ENCODE data around the gene ZFP69B.

The ZFP69B gene

GRCh38 chr1:40409467-40409866 is 40.8 kb upstream of the ZFP69B start:
- TF ChIP-seq MAX (IDR thresholded peaks at IDR 0.05; ENCODE audit: low read depth, low read length), result no peak
- TF ChIP-seq POLR2A (IDR thresholded peaks at IDR 0.05; ENCODE audit: extremely low read depth, insufficient read length), result no peak
- TF ChIP-seq MYC (IDR thresholded peaks at IDR 0.05; ENCODE audit: low read depth, low read length), result no peak
- no peak for TF ChIP-seq CTCF (IDR thresholded peaks at IDR 0.05; ENCODE audit: low read depth, low read length)
- DNase-seq (ENCODE audit: low read depth), result no peak

GRCh38 chr1:40411294-40411693 is 39.0 kb upstream of the ZFP69B start:
- TF ChIP-seq MYC (IDR thresholded peaks at IDR 0.05; ENCODE audit: low read depth, low read length) (no peak), POLR2A (IDR thresholded peaks at IDR 0.05; ENCODE audit: extremely low read depth, insufficient read length) (no peak), CTCF (IDR thresholded peaks at IDR 0.05; ENCODE audit: low read depth, low read length) (no peak), MAX (IDR thresholded peaks at IDR 0.05; ENCODE audit: low read depth, low read length) (no peak)
- no peak for DNase-seq (ENCODE audit: low read depth)
- H3K4me3 ChIP-seq (ENCODE audit: low read depth, low read length), result no peak overlapping the region

More at GRCh38 chr1:40409467-40409866, 40.8 kb upstream of the ZFP69B start:
- H3K4me3 ChIP-seq (ENCODE audit: low read depth, low read length), result no peak overlapping the region

GRCh38 chr1:40411843-40412242 is 38.4 kb upstream of the ZFP69B start:
- H3K4me3 ChIP-seq (ENCODE audit: low read depth, low read length), result no peak overlapping the region
- DNase-seq (ENCODE audit: low read depth), result no peak

GRCh38 chr1:40413527-40414252 is 36.6 kb upstream of the ZFP69B start:
- no peak overlapping the region for H3K4me3 ChIP-seq (ENCODE audit: low read depth, low read length)
- no peak for DNase-seq (ENCODE audit: low read depth)
- TF ChIP-seq MAX (IDR thresholded peaks at IDR 0.05; ENCODE audit: low read depth, low read length), result no peak

More at GRCh38 chr1:40411843-40412242, 38.4 kb upstream of the ZFP69B start:
- TF ChIP-seq MYC (IDR thresholded peaks at IDR 0.05; ENCODE audit: low read depth, low read length), result no peak

GRCh38 chr1:40414331-40414730 is 35.9 kb upstream of the ZFP69B start:
- DNase-seq (ENCODE audit: low read depth), result no peak
- H3K4me3 ChIP-seq (ENCODE audit: low read depth, low read length), result no peak overlapping the region
- TF ChIP-seq MAX (IDR thresholded peaks at IDR 0.05; ENCODE audit: low read depth, low read length), result no peak
- TF ChIP-seq POLR2A (IDR thresholded peaks at IDR 0.05; ENCODE audit: extremely low read depth, insufficient read length), result no peak
- TF ChIP-seq CTCF (IDR thresholded peaks at IDR 0.05; ENCODE audit: low read depth, low read length), result no peak
- TF ChIP-seq MYC (IDR thresholded peaks at IDR 0.05; ENCODE audit: low read depth, low read length), result no peak

GRCh38 chr1:40416709-40417108 is 33.6 kb upstream of the ZFP69B start:
- no peak for TF ChIP-seq POLR2A (IDR thresholded peaks at IDR 0.05; ENCODE audit: extremely low read depth, insufficient read length)
- TF ChIP-seq MAX (IDR thresholded peaks at IDR 0.05; ENCODE audit: low read depth, low read length), result no peak
- TF ChIP-seq CTCF (IDR thresholded peaks at IDR 0.05; ENCODE audit: low read depth, low read length), result no peak
- no peak for TF ChIP-seq MYC (IDR thresholded peaks at IDR 0.05; ENCODE audit: low read depth, low read length)
- DNase-seq (ENCODE audit: low read depth), result no peak
- H3K4me3 ChIP-seq (ENCODE audit: low read depth, low read length), result no peak overlapping the region

All from NB4 (cell line).